B cell (primary cell): Measurements from ENCODE around the gene HCK. TPM values are rescaled to one million over a fixed set of nuclear protein-coding genes. Genes with fewer than 3 reads are reported as not detected.

Experiments used
- ATAC-seq: fragments of 200-7000 bp; cut with Tn5 transposase; one replicate; pipeline ENCODE4 v1.10.0; 2021; ENCODE audit warnings: low read depth, mild to moderate bottlenecking, moderate number of reproducible peaks, moderate library complexity
- CTCF ChIA-PET: fragments of 350-600 bp; sonication (Branson Sonifier 250); formaldehyde crosslinking; loops from one replicate; lab custom pipeline; 2021; ENCODE audit warnings: antibody characterized with exemption, inconsistent platforms; lab: Charles Lee
- POLR2A ChIA-PET: fragments of 350-600 bp; sonication (Branson Sonifier 250); formaldehyde crosslinking; loops from one replicate; lab custom pipeline; 2021; ENCODE audit warnings: antibody characterized with exemption; lab: Charles Lee
- DNase-seq: peaks from one replicate; pipeline ENCODE4 v3.0.0; 2013
- H2AFZ ChIP-seq: 2 replicates; pipeline ENCODE4 v1.6.1; 2012; ENCODE audit warnings: mild to moderate bottlenecking, low read depth, low read length; ENCODE audit not compliant: insufficient read depth, poor library complexity, severe bottlenecking
- H3K27ac ChIP-seq, 2 donors: 1 replicate in 1 of 2; 2 replicates in 1 of 2; pipeline ENCODE4 v1.5.1; 2012 to 2013; ENCODE audit warnings: low read length in 2 of 2, mild to moderate bottlenecking in 2 of 2, moderate library complexity in 1 of 2
- H3K27me3 ChIP-seq, 4 experiments: fragments of 200-600 bp in 1 of 4; sonication (generic) in 1 of 4; replicated peaks in 1 of 4; 1 replicate in 2 of 4; 2 replicates in 2 of 4; pipeline versions ENCODE4 v1.6.1 to v1.7.0; 2013 to 2016; ENCODE audit warnings: low read length in 3 of 4, mild to moderate bottlenecking in 2 of 4, mixed read lengths in 1 of 4, moderate library complexity in 1 of 4; ENCODE audit not compliant: insufficient read depth in 4 of 4, control insufficient read depth in 3 of 4; ENCODE audit errors: control extremely low read depth in 1 of 4
- H3K36me3 ChIP-seq, 2 experiments: replicated peaks in 1 of 2; 1 replicate in 1 of 2; 2 replicates in 1 of 2; pipeline versions ENCODE4 v1.6.1 to v1.7.1; 2013; ENCODE audit warnings: low read length in 1 of 2; ENCODE audit not compliant: insufficient read depth in 2 of 2, control insufficient read depth in 1 of 2; ENCODE audit errors: control extremely low read depth in 1 of 2, extremely low read depth in 1 of 2
- H3K4me1 ChIP-seq, 2 donors: fragments of 200-600 bp in 1 of 2; sonication (generic) in 1 of 2; 1 replicate in 1 of 2; 2 replicates in 1 of 2; pipeline versions ENCODE4 v1.5.1 to v1.6.1; 2013 to 2017; ENCODE audit warnings: low read length in 2 of 2; ENCODE audit not compliant: control insufficient read depth in 2 of 2, insufficient read depth in 2 of 2
- H3K4me2 ChIP-seq: replicated peaks from 2 replicates; pipeline ENCODE3; 2012; ENCODE audit warnings: mild to moderate bottlenecking, low read depth, low read length; ENCODE audit not compliant: poor library complexity, severe bottlenecking
- H3K4me3 ChIP-seq, 5 experiments: fragments of 200-600 bp in 1 of 5; sonication (generic) in 1 of 5; 1 replicate in 3 of 5; 2 replicates in 2 of 5; pipeline versions ENCODE4 v1.5.1 to v1.7.0; 2011 to 2016; ENCODE audit warnings: low read length in 4 of 5, mild to moderate bottlenecking in 4 of 5, low read depth in 2 of 5, control low read depth in 1 of 5, moderate library complexity in 1 of 5; ENCODE audit not compliant: insufficient read depth in 1 of 5; ENCODE audit errors: control extremely low read depth in 1 of 5, extremely low read depth in 1 of 5
- H3K79me2 ChIP-seq: fragments of 200-600 bp; sonication (generic); one replicate; pipeline ENCODE4 v1.6.0; 2016; ENCODE audit warnings: low read length; ENCODE audit not compliant: control insufficient read depth, insufficient read depth
- H3K9ac ChIP-seq: fragments of 200-600 bp; sonication (generic); 2 replicates; pipeline ENCODE4 v1.6.1; 2017; ENCODE audit warnings: mild to moderate bottlenecking, low read length, moderate library complexity
- H3K9me3 ChIP-seq, 3 donors: one replicate each; pipeline versions ENCODE4 v1.6.1 to v1.7.1; 2013; ENCODE audit warnings: low read length in 2 of 3; ENCODE audit not compliant: control insufficient read depth in 2 of 3, insufficient read depth in 1 of 3; ENCODE audit errors: control extremely low read depth in 1 of 3
- H4K20me1 ChIP-seq: 2 replicates; pipeline ENCODE4 v1.6.0; 2012; ENCODE audit warnings: mild to moderate bottlenecking, low read length; ENCODE audit not compliant: insufficient read depth, control insufficient read depth, poor library complexity, severe bottlenecking
- H3K27ac Mint-ChIP-seq: one replicate; pipeline ENCODE4 v1.8.0; 2021; ENCODE audit warnings: mixed read lengths
- H3K27me3 Mint-ChIP-seq: one replicate; pipeline ENCODE4 v1.8.0; 2021; ENCODE audit warnings: mixed read lengths
- H3K4me1 Mint-ChIP-seq: one replicate; pipeline ENCODE4 v1.8.0; 2021; ENCODE audit warnings: mixed read lengths
- H3K4me3 Mint-ChIP-seq: one replicate; pipeline ENCODE4 v1.8.0; 2021; ENCODE audit warnings: mixed read lengths
- H3K9me3 Mint-ChIP-seq: one replicate; pipeline ENCODE4 v1.8.0; 2022; ENCODE audit warnings: mixed read lengths; ENCODE audit not compliant: insufficient read depth
- CTCF ChIP-seq: fragments of 200-600 bp; IDR thresholded peaks from one replicate; pipeline ENCODE4 v1.8.0; 2022; ENCODE audit warnings: antibody characterized with exemption, mild to moderate bottlenecking
- EZH2 ChIP-seq: IDR thresholded peaks from 2 replicates; pipeline ENCODE4 v1.6.1; 2012; ENCODE audit warnings: borderline replicate concordance, low read depth, mild to moderate bottlenecking, moderate library complexity, low read length; ENCODE audit not compliant: insufficient read depth, poor library complexity, severe bottlenecking
- WGBS: methylation state at CpG from one replicate; pipeline ENCODE4 v1.1.5; 2013; ENCODE audit warnings: missing lambda C conversion rate; ENCODE audit not compliant: insufficient coverage; 5-methylcytosine and 5-hydroxymethylcytosine counted together
- intact Hi-C: fragments of 100-400 bp; cut with micrococcal nuclease; formaldehyde crosslinking; loops from one replicate; pipeline ENCODE4 v1.10.0; 2022
- polyA plus RNA-seq: library from polyadenylated mRNA; depleted of rRNA; stranded (reverse); fragments of >200 nt; gene quantifications from 2 replicates; pipeline ENCODE4 v1.2.3, GENCODE V29; 2012
- total RNA-seq, 2 donors: library from RNA; stranded (reverse); fragments of 120-200 nt in 1 of 2; gene quantifications; 1 replicate in 1 of 2; 2 replicates in 1 of 2; pipeline versions ENCODE4 v1.2.3 to v1.2.4, GENCODE V29; 2013 to 2022

HCK gene
- total and polyA plus RNA-seq, 2 donors (not counting 1 experiment from before 2014, with no cell fraction given) = 33.3 to 48.6 TPM

GRCh38 chr20:32018269-32019155 is 33.5 kb upstream of the HCK start:
- peaks cover 75% of the 10 kb centered on the region for H3K27me3 Mint-ChIP-seq
- Histone ChIP-seq H3K27me3 (peaks cover 0 to 64% (median 30%) of the 10 kb centered on the region in 4 experiments), H3K27ac (no peak overlapping the region), H3K4me3 (peak overlapping the region in 4 of 5 experiments; percentile 41 to 69 (median 56)), H4K20me1 (no peaks in the 10 kb centered on the region), H3K4me1 (peaks cover 15 to 17% of the 10 kb centered on the region in 2 donors), H3K79me2 (no peaks in the 10 kb centered on the region), H3K9ac (peak overlapping the region; percentile 68), H3K9me3 (peaks cover 0 to 4% (median 0%) of the 10 kb centered on the region in 3 donors), H2AFZ (peak overlapping the region; percentile 75), H3K4me2 (peak overlapping the region; percentile 97), H3K36me3 (no peaks in the 10 kb centered on the region)
- 1% methylated on average over 66 of the region's 67 CpGs for WGBS
- intact Hi-C loops = loop anchor here (1.0 to 5.0 kb wide), 3 partner anchors 22 to 166 kb away; no protein-coding TSS in a partner anchor
- ATAC-seq (peak; percentile 61), DNase-seq (peak; percentile 60)
- no peaks in the 10 kb centered on the region for H3K9me3 Mint-ChIP-seq
- no peak overlapping the region for H3K27ac Mint-ChIP-seq
- peak overlapping the region; percentile 84 for H3K4me3 Mint-ChIP-seq
- peaks cover 22% of the 10 kb centered on the region for H3K4me1 Mint-ChIP-seq
- TF ChIP-seq EZH2 = no peak
- TF ChIP-seq CTCF = no peak
- CTCF ChIA-PET = interaction anchor here (1.0 to 2.1 kb wide), 5 partner anchors 13 to 166 kb away, joined by 3 to 24 read pairs (median 6); partner anchors contain the start of gene PDRG1
- POLR2A ChIA-PET = no interaction called here

GRCh38 chr20:32019156-32019510 is 32.9 kb upstream of the HCK start:
- POLR2A ChIA-PET = no interaction called here

More at GRCh38 chr20:32019156-32019510, 32.9 kb upstream of the HCK start:
- under 1% methylated on average over 42 of the region's 42 CpGs for WGBS
- peaks cover 77% of the 10 kb centered on the region for H3K27me3 Mint-ChIP-seq
- H2AFZ ChIP-seq = peak overlapping the region; percentile 75
- no peak for ATAC-seq
- no peak overlapping the region for H3K27ac Mint-ChIP-seq
- peaks cover 22% of the 10 kb centered on the region for H3K4me1 Mint-ChIP-seq
- peaks cover 15 to 17% of the 10 kb centered on the region in 2 donors for H3K4me1 ChIP-seq
- DNase-seq = peak; percentile 33
- peak overlapping the region in 1 of 5 experiments; percentile 69 for H3K4me3 ChIP-seq
- CTCF ChIA-PET = no interaction called here
- H3K27me3 ChIP-seq = peaks cover 0 to 69% (median 30%) of the 10 kb centered on the region in 4 experiments
- H4K20me1 ChIP-seq = no peaks in the 10 kb centered on the region
- peak overlapping the region; percentile 94 for H3K4me3 Mint-ChIP-seq
- intact Hi-C loops = loop anchor here (5.0 kb wide), 2 partner anchors 73 to 167 kb away; no protein-coding TSS in a partner anchor
- no peak overlapping the region for H3K27ac ChIP-seq
- no peak overlapping the region for H3K9ac ChIP-seq
- no peaks in the 10 kb centered on the region for H3K36me3 ChIP-seq
- H3K9me3 Mint-ChIP-seq = no peaks in the 10 kb centered on the region
- H3K79me2 ChIP-seq = no peaks in the 10 kb centered on the region
- no peak for TF ChIP-seq EZH2
- H3K4me2 ChIP-seq = peak overlapping the region; percentile 97
- H3K9me3 ChIP-seq = peaks cover 0 to 4% (median 0%) of the 10 kb centered on the region in 3 donors
